Measurements from ENCODE around the gene UBE2D4. TPM values are rescaled to one million over a fixed set of nuclear protein-coding genes. Genes with fewer than 3 reads are reported as not detected.

UBE2D4 gene
- total RNA-seq, 1 donor from 2014 or later = 25.5 TPM

- H3K36me3 ChIP-seq = no peaks in the 10 kb centered on the region
- no peaks in the 10 kb centered on the region for H3K9me3 ChIP-seq
- peaks cover 7% of the 10 kb centered on the region for H3K4me1 ChIP-seq
- no peaks in the 10 kb centered on the region for H3K27me3 ChIP-seq
- intact Hi-C loops (cut with DNase I) = no loop called here
- H3K27ac ChIP-seq = no peak overlapping the region
- H3K4me3 ChIP-seq = no peak overlapping the region
- DNase-seq (ENCODE audit: extremely low spot score in 2 of 2) = no peak
- TF ChIP-seq POLR2A (IDR thresholded peaks at IDR 0.05) = no peak
- no peak for TF ChIP-seq CTCF (IDR thresholded peaks at IDR 0.05)
- no peak for TF ChIP-seq POLR2AphosphoS5 (IDR thresholded peaks at IDR 0.05; ENCODE audit: insufficient read depth in 1 of 2, low read depth in 1 of 2)
Observed at GRCh38 chr7:43921423-43921822, 4.8 kb upstream of the UBE2D4 start.

- DNase-seq (ENCODE audit: extremely low spot score in 2 of 2) = no peak
- H3K4me1 ChIP-seq = peaks cover 7% of the 10 kb centered on the region
- intact Hi-C loops (cut with DNase I) = no loop called here
- no peak overlapping the region for H3K4me3 ChIP-seq
- H3K27ac ChIP-seq = no peak overlapping the region
- H3K36me3 ChIP-seq = no peaks in the 10 kb centered on the region
- H3K9me3 ChIP-seq = no peaks in the 10 kb centered on the region
- no peaks in the 10 kb centered on the region for H3K27me3 ChIP-seq
- TF ChIP-seq POLR2AphosphoS5 (IDR thresholded peaks at IDR 0.05; ENCODE audit: insufficient read depth in 1 of 2, low read depth in 1 of 2) = no peak
Observed at GRCh38 chr7:43922726-43923125, 3.5 kb upstream of the UBE2D4 start.

- H3K36me3 ChIP-seq = no peaks in the 10 kb centered on the region
- H3K27me3 ChIP-seq = no peaks in the 10 kb centered on the region
- peak overlapping the region; percentile 64 to 73 for H3K4me3 ChIP-seq
- intact Hi-C loops (cut with DNase I) = no loop called here
- peaks cover 7% of the 10 kb centered on the region for H3K4me1 ChIP-seq
- TF ChIP-seq POLR2AphosphoS5 (IDR thresholded peaks at IDR 0.05; ENCODE audit: insufficient read depth in 1 of 2, low read depth in 1 of 2) = no peak
- no peak for TF ChIP-seq POLR2A (IDR thresholded peaks at IDR 0.05)
- peak in 1 of 3 experiments; percentile 16 for TF ChIP-seq CTCF (IDR thresholded peaks at IDR 0.05)
- DNase-seq (ENCODE audit: extremely low spot score in 2 of 2) = no peak
- no peaks in the 10 kb centered on the region for H3K9me3 ChIP-seq
- H3K27ac ChIP-seq = peak overlapping the region; percentile 90
Observed at GRCh38 chr7:43926798-43927123, 525 bp downstream of the UBE2D4 start.

- Histone ChIP-seq H3K9me3 (no peaks in the 10 kb centered on the region), H3K4me3 (no peak overlapping the region), H3K36me3 (no peaks in the 10 kb centered on the region), H3K27me3 (no peaks in the 10 kb centered on the region), H3K27ac (no peak overlapping the region), H3K4me1 (peaks cover 7% of the 10 kb centered on the region)
- intact Hi-C loops (cut with DNase I) = no loop called here
- TF ChIP-seq POLR2AphosphoS5 (IDR thresholded peaks at IDR 0.05; ENCODE audit: insufficient read depth in 1 of 2, low read depth in 1 of 2) (no peak), POLR2A (IDR thresholded peaks at IDR 0.05) (no peak), CTCF (IDR thresholded peaks at IDR 0.05) (no peak)
- DNase-seq (ENCODE audit: extremely low spot score in 2 of 2) = no peak
Observed at GRCh38 chr7:43927810-43928209, 1.6 kb downstream of the UBE2D4 start.

GRCh38 chr7:43929529-43930457 is 3.6 kb downstream of the UBE2D4 start:
- no peak for TF ChIP-seq POLR2AphosphoS5 (IDR thresholded peaks at IDR 0.05; ENCODE audit: insufficient read depth in 1 of 2, low read depth in 1 of 2)
- TF ChIP-seq CTCF (IDR thresholded peaks at IDR 0.05) = no peak
- no peak for TF ChIP-seq POLR2A (IDR thresholded peaks at IDR 0.05)
- Histone ChIP-seq H3K9me3 (no peaks in the 10 kb centered on the region), H3K4me1 (peaks cover 7% of the 10 kb centered on the region), H3K4me3 (no peak overlapping the region), H3K36me3 (no peaks in the 10 kb centered on the region), H3K27me3 (no peaks in the 10 kb centered on the region), H3K27ac (no peak overlapping the region)
- intact Hi-C loops (cut with DNase I) = no loop called here
- no peak for DNase-seq (ENCODE audit: extremely low spot score in 2 of 2)
